Mesendoderm (in vitro differentiated cells): ENCODE results near the gene ARHGAP27.
A peak's percentile ranks its signal among the peaks of the same experiment; 100 is the strongest.

Experiments used
- DNase-seq: peaks from one replicate; pipeline ENCODE4 v3.0.0; 2013
- H2AK5ac ChIP-seq: 2 replicates; pipeline ENCODE4 v1.6.1; 2013; ENCODE audit warnings: low read length, inconsistent platforms
- H2BK120ac ChIP-seq: 2 replicates; pipeline ENCODE4 v1.6.1; 2013; ENCODE audit warnings: low read depth, mild to moderate bottlenecking, low read length, moderate library complexity, mixed read lengths
- H2BK15ac ChIP-seq: replicated peaks from 2 replicates; pipeline ENCODE4 v1.6.1; 2013; ENCODE audit warnings: low read depth, mild to moderate bottlenecking, moderate library complexity
- H2BK5ac ChIP-seq: 2 replicates; pipeline ENCODE4 v1.6.1; 2013; ENCODE audit warnings: low read length, inconsistent platforms
- H3K18ac ChIP-seq: 2 replicates; pipeline ENCODE4 v1.6.1; 2013; ENCODE audit warnings: mild to moderate bottlenecking, low read length, mixed read lengths
- H3K23ac ChIP-seq: one replicate; pipeline ENCODE4 v1.6.1; 2013; ENCODE audit warnings: low read length
- H3K27ac ChIP-seq: 2 replicates; pipeline ENCODE4 v1.5.1; 2013; ENCODE audit warnings: low read depth, mild to moderate bottlenecking, inconsistent platforms, low read length, moderate library complexity
- H3K27me3 ChIP-seq: 2 replicates; pipeline ENCODE4 v1.6.1; 2013; ENCODE audit warnings: low read length, control low read depth, mild to moderate bottlenecking, inconsistent platforms; ENCODE audit not compliant: insufficient read depth, poor library complexity
- H3K36me3 ChIP-seq: 2 replicates; pipeline ENCODE4 v1.6.1; 2013; ENCODE audit warnings: low read length, inconsistent platforms; ENCODE audit not compliant: control insufficient read depth, insufficient read depth
- H3K4ac ChIP-seq: one replicate; pipeline ENCODE4 v1.6.1; 2013; ENCODE audit warnings: low read depth, mild to moderate bottlenecking, low read length, moderate library complexity
- H3K4me1 ChIP-seq: 2 replicates; pipeline ENCODE4 v1.6.1; 2013; ENCODE audit warnings: low read depth, low read length, inconsistent platforms; ENCODE audit not compliant: control insufficient read depth
- H3K4me2 ChIP-seq: 2 replicates; pipeline ENCODE4 v1.6.1; 2013; ENCODE audit warnings: low read length
- H3K4me3 ChIP-seq: 2 replicates; pipeline ENCODE4 v1.5.1; 2013; ENCODE audit warnings: mild to moderate bottlenecking, low read length
- H3K56ac ChIP-seq: one replicate; pipeline ENCODE4 v1.6.1; 2013; ENCODE audit warnings: low read length
- H3K79me1 ChIP-seq: 2 replicates; pipeline ENCODE4 v1.6.1; 2013; ENCODE audit warnings: low read length, inconsistent platforms
- H3K79me2 ChIP-seq: 2 replicates; pipeline ENCODE4 v1.6.1; 2013; ENCODE audit warnings: mild to moderate bottlenecking, low read length; ENCODE audit not compliant: control insufficient read depth, insufficient read depth
- H3K9ac ChIP-seq: 2 replicates; pipeline ENCODE4 v1.6.1; 2013; ENCODE audit warnings: low read length, inconsistent platforms
- H4K5ac ChIP-seq: one replicate; pipeline ENCODE4 v1.6.1; 2013; ENCODE audit warnings: low read length
- H4K8ac ChIP-seq: one replicate; pipeline ENCODE4 v1.6.1; 2013; ENCODE audit warnings: low read depth, mild to moderate bottlenecking, control low read depth, low read length, moderate library complexity
- WGBS: extraction: QIAGEN DNeasy Blood & Tissue Kit; methylation state at CpG from one replicate; pipeline ENCODE4 v1.1.7; 2013; ENCODE audit warnings: low lambda C conversion rate, missing lambda C conversion rate; ENCODE audit not compliant: insufficient coverage; ENCODE audit errors: extremely low coverage; 5-methylcytosine and 5-hydroxymethylcytosine counted together

ARHGAP27 gene

DNA sequence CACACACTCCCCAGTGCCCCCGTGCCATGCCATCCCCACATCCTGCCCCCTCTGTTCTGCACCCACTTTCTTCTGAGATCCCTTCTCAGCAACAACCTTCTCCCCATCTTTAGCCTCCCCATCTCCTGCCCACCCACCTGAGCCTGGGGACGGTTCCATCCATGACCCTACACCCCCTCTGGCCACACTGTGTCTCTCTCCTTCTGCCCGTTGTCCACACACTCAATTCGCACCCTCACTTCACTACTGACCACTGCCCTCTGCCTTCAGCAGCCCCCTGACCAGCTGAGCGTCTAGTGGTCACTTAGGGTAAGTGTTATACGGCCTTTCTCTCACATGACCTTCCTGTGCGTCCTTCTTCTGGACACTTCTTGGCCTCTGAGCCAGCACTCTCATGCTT, 6.1 kb downstream of the ARHGAP27 start:
- no peak overlapping the region for H4K5ac ChIP-seq

DNA sequence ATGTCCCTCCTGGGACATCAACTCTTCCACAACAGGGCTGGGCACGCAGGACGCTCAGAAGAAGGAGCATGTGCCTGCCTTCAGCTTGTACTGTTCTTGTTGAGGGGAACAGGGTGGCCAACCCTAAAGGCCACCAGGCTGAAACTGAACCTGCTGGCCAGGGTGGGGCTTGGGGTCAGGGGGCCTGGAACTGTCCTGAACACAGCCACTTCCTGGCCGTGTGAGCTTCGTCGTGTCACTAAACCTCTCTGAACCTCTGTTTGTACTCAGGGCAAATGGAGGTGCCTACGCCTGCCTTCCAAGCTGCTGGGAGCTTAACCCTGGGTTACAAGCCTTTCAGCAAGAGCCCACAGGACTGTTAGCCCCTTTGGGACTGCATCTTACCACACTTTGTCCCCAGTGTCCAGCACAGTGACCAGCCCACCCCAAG, 6.7 kb downstream of the ARHGAP27 start:
- Histone ChIP-seq H3K27me3 (peaks cover 23% of the 10 kb centered on the region), H3K27ac (no peak overlapping the region), H3K36me3 (no peaks in the 10 kb centered on the region), H3K56ac (peak overlapping the region; percentile 5), H3K4me1 (no peaks in the 10 kb centered on the region), H3K79me2 (no peaks in the 10 kb centered on the region), H3K4me3 (no peak overlapping the region), H3K23ac (peak overlapping the region; percentile 57), H2BK15ac (no peak overlapping the region), H3K4ac (no peak overlapping the region), H4K8ac (no peak overlapping the region), H2BK5ac (no peak overlapping the region), H3K4me2 (no peak overlapping the region), H3K79me1 (no peaks in the 10 kb centered on the region), H2AK5ac (no peak overlapping the region), H4K5ac (no peak overlapping the region), H3K18ac (no peak overlapping the region), H3K9ac (no peak overlapping the region), H2BK120ac (no peak overlapping the region)
- no peak for DNase-seq
- WGBS: no CpG with 5 or more reads among the region's 6 CpGs

More for the DNA sequence above, 6.1 kb downstream of the ARHGAP27 start:
- Histone ChIP-seq H3K36me3 (no peaks in the 10 kb centered on the region), H2BK120ac (no peak overlapping the region), H3K79me1 (no peaks in the 10 kb centered on the region), H3K4me2 (no peak overlapping the region), H3K4ac (no peak overlapping the region), H2BK5ac (no peak overlapping the region), H3K9ac (no peak overlapping the region), H3K56ac (no peak overlapping the region), H3K27ac (no peak overlapping the region), H3K23ac (no peak overlapping the region), H3K4me1 (no peaks in the 10 kb centered on the region), H2AK5ac (no peak overlapping the region), H3K79me2 (no peaks in the 10 kb centered on the region), H2BK15ac (no peak overlapping the region), H3K4me3 (no peak overlapping the region), H3K27me3 (peaks cover 25% of the 10 kb centered on the region), H4K8ac (no peak overlapping the region), H3K18ac (no peak overlapping the region)
- DNase-seq: no peak
- WGBS: no CpG with 5 or more reads among the region's 7 CpGs

- no peak overlapping the region for H3K4me3 ChIP-seq
- DNase-seq: peak; percentile 98
- H3K27ac ChIP-seq: no peak overlapping the region
Measured at GRCh38 chr17:45425125-45425983, 7.3 kb downstream of the ARHGAP27 start.

GRCh38 chr17:45424769-45425124, 7.9 kb downstream of the ARHGAP27 start:
- no peaks in the 10 kb centered on the region for H3K79me2 ChIP-seq
- H3K4me3 ChIP-seq: no peak overlapping the region
- no peak overlapping the region for H4K5ac ChIP-seq
- peak overlapping the region; percentile 48 for H3K4ac ChIP-seq
- no peak overlapping the region for H3K27ac ChIP-seq
- H3K79me1 ChIP-seq: no peaks in the 10 kb centered on the region
- H3K4me2 ChIP-seq: no peak overlapping the region
- no CpG with 5 or more reads among the region's 6 CpGs for whole genome bisulfite sequencing
- no peak overlapping the region for H2AK5ac ChIP-seq
- H3K36me3 ChIP-seq: no peaks in the 10 kb centered on the region
- DNase-seq: no peak
- no peak overlapping the region for H3K18ac ChIP-seq
- no peak overlapping the region for H2BK5ac ChIP-seq
- H3K23ac ChIP-seq: no peak overlapping the region
- H3K56ac ChIP-seq: peak overlapping the region; percentile 76
- no peak overlapping the region for H2BK15ac ChIP-seq
- no peak overlapping the region for H4K8ac ChIP-seq
- no peaks in the 10 kb centered on the region for H3K4me1 ChIP-seq
- H2BK120ac ChIP-seq: no peak overlapping the region
- no peak overlapping the region for H3K9ac ChIP-seq
- H3K27me3 ChIP-seq: peaks cover 14% of the 10 kb centered on the region

More at GRCh38 chr17:45425125-45425983, 7.3 kb downstream of the ARHGAP27 start:
- peak overlapping the region; percentile 34 for H3K18ac ChIP-seq
- no CpG with 5 or more reads among the region's 18 CpGs for WGBS
- no peak overlapping the region for H3K23ac ChIP-seq
- no peak overlapping the region for H4K8ac ChIP-seq
- H2BK5ac ChIP-seq: no peak overlapping the region
- no peak overlapping the region for H2BK120ac ChIP-seq
- peak overlapping the region; percentile 36 for H3K4me2 ChIP-seq
- H3K56ac ChIP-seq: peak overlapping the region; percentile 76
- no peaks in the 10 kb centered on the region for H3K79me2 ChIP-seq
- no peaks in the 10 kb centered on the region for H3K4me1 ChIP-seq
- H3K36me3 ChIP-seq: no peaks in the 10 kb centered on the region
- H4K5ac ChIP-seq: no peak overlapping the region
- H3K27me3 ChIP-seq: peaks cover 18% of the 10 kb centered on the region
- peak overlapping the region; percentile 48 for H3K4ac ChIP-seq
- no peaks in the 10 kb centered on the region for H3K79me1 ChIP-seq
- no peak overlapping the region for H2BK15ac ChIP-seq
- H3K9ac ChIP-seq: peak overlapping the region; percentile 68
- no peak overlapping the region for H2AK5ac ChIP-seq

DNA sequence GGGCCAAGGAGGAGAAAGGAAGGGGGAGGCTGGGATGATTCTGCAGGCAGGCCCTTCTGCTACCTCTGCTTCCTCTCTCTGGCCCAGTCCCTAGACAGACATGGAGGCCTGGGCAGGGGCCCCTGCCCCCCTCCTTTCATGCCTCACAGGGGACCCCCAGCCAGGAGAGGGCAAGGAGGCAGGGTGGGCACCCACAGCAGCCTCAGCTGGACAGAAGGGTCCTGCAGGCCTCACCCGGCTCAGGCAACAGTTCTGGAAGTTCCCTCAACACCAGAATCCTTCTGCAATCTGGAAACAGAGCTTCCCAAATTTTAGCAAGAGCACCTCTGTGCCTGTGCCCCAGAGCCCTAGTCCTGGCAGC, 8.7 kb downstream of the ARHGAP27 start:
- no peak overlapping the region for H3K56ac ChIP-seq
- H2AK5ac ChIP-seq: no peak overlapping the region
- no peak for DNase-seq
- H4K5ac ChIP-seq: no peak overlapping the region
- H3K4me1 ChIP-seq: no peaks in the 10 kb centered on the region
- H2BK15ac ChIP-seq: no peak overlapping the region
- no peaks in the 10 kb centered on the region for H3K79me2 ChIP-seq
- no peaks in the 10 kb centered on the region for H3K36me3 ChIP-seq
- peaks cover 8% of the 10 kb centered on the region for H3K27me3 ChIP-seq
- H3K18ac ChIP-seq: no peak overlapping the region
- H3K4me3 ChIP-seq: no peak overlapping the region
- WGBS: no CpG with 5 or more reads among the region's 1 CpG
- no peak overlapping the region for H2BK5ac ChIP-seq
- H3K27ac ChIP-seq: no peak overlapping the region
- no peak overlapping the region for H3K4me2 ChIP-seq
- no peak overlapping the region for H3K23ac ChIP-seq
- H2BK120ac ChIP-seq: no peak overlapping the region
- H3K9ac ChIP-seq: no peak overlapping the region
- no peak overlapping the region for H3K4ac ChIP-seq
- no peak overlapping the region for H4K8ac ChIP-seq
- H3K79me1 ChIP-seq: no peaks in the 10 kb centered on the region
